Right cardiac atrium (tissue), 5 donors: ENCODE results near the gene CUBN. TPM values are rescaled to one million over a fixed set of nuclear protein-coding genes. Genes with fewer than 3 reads are reported as not detected.

ENCODE experiments used
- ATAC-seq, 2 donors: fragments of 200-7000 bp; cut with Tn5 transposase; one replicate each; pipeline versions ENCODE4 v1.8.0 to v1.9.1; 2020; ENCODE audit warnings: moderate library complexity in 2 of 2, mild to moderate bottlenecking in 1 of 2
- DNase-seq, 3 donors: peaks; one replicate each; pipeline ENCODE4 v3.0.0-alpha.2; 2020
- H3K27ac ChIP-seq: one replicate; pipeline ENCODE4 v1.5.1; 2013; ENCODE audit warnings: mild to moderate bottlenecking, low read length, control low read depth, moderate library complexity
- H3K27me3 ChIP-seq: one replicate; pipeline ENCODE4 v1.6.1; 2013; ENCODE audit not compliant: control insufficient read depth, insufficient read depth
- H3K4me1 ChIP-seq: one replicate; pipeline ENCODE4 v1.6.1; 2013; ENCODE audit warnings: low read length; ENCODE audit not compliant: control insufficient read depth, insufficient read depth
- H3K4me3 ChIP-seq: one replicate; pipeline ENCODE4 v1.5.1; 2013; ENCODE audit warnings: low read length, control low read depth
- H3K9me3 ChIP-seq: one replicate; pipeline ENCODE4 v1.6.1; 2013; ENCODE audit warnings: low read length; ENCODE audit not compliant: control insufficient read depth
- WGBS: extraction: QIAGEN DNeasy Blood & Tissue Kit; methylation state at CpG from one replicate; pipeline ENCODE4 v1.1.7; 2013; 5-methylcytosine and 5-hydroxymethylcytosine counted together
- intact Hi-C, 4 donors: fragments of 100-400 bp; cut with DNase I; formaldehyde crosslinking; loops; one replicate each; pipeline versions ENCODE4 v1.11.0 to v1.14.0; 2022 to 2023
- polyA plus RNA-seq: library from polyadenylated mRNA; stranded (reverse); fragments of 200-250 nt; gene quantifications from one replicate; pipeline ENCODE4 v1.2.3, GENCODE V29; 2013
- total RNA-seq, 4 donors: library from RNA; stranded (reverse); fragmentation: NEBNext Ultra II Directional; extraction: Animal tissue kit (Norgen Biotek cat#: 25700); gene quantifications; one replicate each; pipeline ENCODE4 v1.2.1, GENCODE V29; 2021
- donor health status: healthy with polysubstance abuse.
- donor health status: DM: no; HTN: yes; CAD: no.
- donor health status: DM: no; HTN: no; CAD: no.
- donor health status: DM: no; HTN: yes; CAD: no; lungs with severe emphysema.
- donor health status: DM: yes; HTN: yes; CAD: no.

The CUBN gene
- total and polyA plus RNA-seq, 5 donors, result 0.41 to 1.3 (median 0.91) TPM

- Histone ChIP-seq H3K27me3 (no peaks in the 10 kb centered on the region), H3K9me3 (no peaks in the 10 kb centered on the region), H3K4me1 (no peaks in the 10 kb centered on the region), H3K27ac (no peak overlapping the region), H3K4me3 (no peak overlapping the region)
- intact Hi-C loops, result no loop called here
- WGBS, result 96% methylated on average over 3 of the region's 3 CpGs
- ATAC-seq, result no peak
- DNase-seq, result no peak
These were observed 205.9 kb downstream of the CUBN start for GRCh38 chr10:16923726-16924125.

GRCh38 chr10:16923309-16923708 lies 206.3 kb downstream of the CUBN start:
- 55% methylated on average over 2 of the region's 2 CpGs for WGBS
- H3K4me1 ChIP-seq, result no peaks in the 10 kb centered on the region
- H3K9me3 ChIP-seq, result no peaks in the 10 kb centered on the region
- H3K4me3 ChIP-seq, result no peak overlapping the region
- ATAC-seq, result no peak
- no peaks in the 10 kb centered on the region for H3K27me3 ChIP-seq
- intact Hi-C loops, result no loop called here
- no peak overlapping the region for H3K27ac ChIP-seq
- no peak for DNase-seq

GRCh38 chr10:16919121-16919982 lies 210.3 kb downstream of the CUBN start:
- DNase-seq (no peak), ATAC-seq (peak in 1 of 2 donors; percentile 51)
- Histone ChIP-seq H3K9me3 (no peaks in the 10 kb centered on the region), H3K4me3 (no peak overlapping the region), H3K27ac (no peak overlapping the region), H3K4me1 (no peaks in the 10 kb centered on the region), H3K27me3 (no peaks in the 10 kb centered on the region)
- intact Hi-C loops, result no loop called here
- WGBS, result 40% methylated on average over 9 of the region's 9 CpGs

- Histone ChIP-seq H3K27ac (no peak overlapping the region), H3K4me3 (no peak overlapping the region), H3K4me1 (no peaks in the 10 kb centered on the region), H3K9me3 (no peaks in the 10 kb centered on the region), H3K27me3 (no peaks in the 10 kb centered on the region)
- intact Hi-C loops, result no loop called here
- ATAC-seq (no peak), DNase-seq (no peak)
- 86% methylated on average over 6 of the region's 6 CpGs for WGBS
These were observed 213.1 kb downstream of the CUBN start for GRCh38 chr10:16916496-16916895.

GRCh38 chr10:16915300-16915699 lies 214.3 kb downstream of the CUBN start:
- no peaks in the 10 kb centered on the region for H3K27me3 ChIP-seq
- intact Hi-C loops, result no loop called here
- no peak overlapping the region for H3K4me3 ChIP-seq
- 77% methylated on average over 2 of the region's 2 CpGs for WGBS
- no peaks in the 10 kb centered on the region for H3K4me1 ChIP-seq
- no peaks in the 10 kb centered on the region for H3K9me3 ChIP-seq
- no peak overlapping the region for H3K27ac ChIP-seq
- ATAC-seq (no peak), DNase-seq (no peak)

GRCh38 chr10:16913266-16913665 lies 216.3 kb downstream of the CUBN start:
- no peak overlapping the region for H3K27ac ChIP-seq
- no peak for DNase-seq
- no peaks in the 10 kb centered on the region for H3K9me3 ChIP-seq
- intact Hi-C loops, result no loop called here
- no peak for ATAC-seq
- no peaks in the 10 kb centered on the region for H3K27me3 ChIP-seq
- 89% methylated on average over 4 of the region's 4 CpGs for WGBS
- H3K4me3 ChIP-seq, result no peak overlapping the region
- H3K4me1 ChIP-seq, result no peaks in the 10 kb centered on the region

- ATAC-seq (no peak), DNase-seq (no peak)
- Histone ChIP-seq H3K4me3 (no peak overlapping the region), H3K27me3 (no peaks in the 10 kb centered on the region), H3K27ac (no peak overlapping the region), H3K4me1 (no peaks in the 10 kb centered on the region), H3K9me3 (no peaks in the 10 kb centered on the region)
- intact Hi-C loops, result no loop called here
- 84% methylated on average over 4 of the region's 4 CpGs for WGBS
These were observed 218.8 kb downstream of the CUBN start for GRCh38 chr10:16910793-16911164.

- ATAC-seq, result no peak
- no peak overlapping the region for H3K4me3 ChIP-seq
- H3K27ac ChIP-seq, result no peak overlapping the region
- no peaks in the 10 kb centered on the region for H3K9me3 ChIP-seq
- H3K27me3 ChIP-seq, result no peaks in the 10 kb centered on the region
- DNase-seq, result no peak
- intact Hi-C loops, result no loop called here
- 78% methylated on average over 4 of the region's 4 CpGs for WGBS
- no peaks in the 10 kb centered on the region for H3K4me1 ChIP-seq
These were observed 219.4 kb downstream of the CUBN start for GRCh38 chr10:16909961-16910792.

GRCh38 chr10:16909271-16909767 lies 220.3 kb downstream of the CUBN start:
- Histone ChIP-seq H3K27ac (no peak overlapping the region), H3K27me3 (no peaks in the 10 kb centered on the region), H3K4me3 (no peak overlapping the region), H3K4me1 (no peaks in the 10 kb centered on the region), H3K9me3 (no peaks in the 10 kb centered on the region)
- peak; percentile 11 to 38 for ATAC-seq
- WGBS, result 69% methylated on average over 1 of the region's 1 CpG
- DNase-seq, result no peak
- intact Hi-C loops, result no loop called here

GRCh38 chr10:16907687-16908086 lies 221.9 kb downstream of the CUBN start:
- 80% methylated on average over 2 of the region's 2 CpGs for WGBS
- intact Hi-C loops, result no loop called here
- no peak overlapping the region for H3K27ac ChIP-seq
- H3K4me3 ChIP-seq, result no peak overlapping the region
- H3K9me3 ChIP-seq, result no peaks in the 10 kb centered on the region
- no peaks in the 10 kb centered on the region for H3K4me1 ChIP-seq
- no peaks in the 10 kb centered on the region for H3K27me3 ChIP-seq
- ATAC-seq (no peak), DNase-seq (no peak)

- Histone ChIP-seq H3K4me1 (no peaks in the 10 kb centered on the region), H3K27ac (no peak overlapping the region), H3K9me3 (no peaks in the 10 kb centered on the region), H3K27me3 (no peaks in the 10 kb centered on the region), H3K4me3 (no peak overlapping the region)
- WGBS, result 84% methylated on average over 8 of the region's 8 CpGs
- intact Hi-C loops, result no loop called here
- DNase-seq (no peak), ATAC-seq (peak; percentile 51 to 73)
These were observed 224.3 kb downstream of the CUBN start for GRCh38 chr10:16905320-16905719.
